SK-N-SH treated with all-trans-retinoic acid at 6 μM for 48 hours (cell line): ENCODE data around the gene LNX2.

Experiments used
- ATAC-seq: fragments of 200-7000 bp; cut with Tn5 transposase; 3 replicates; pipeline ENCODE4 v1.9.1; 2020; ENCODE audit warnings: mild to moderate bottlenecking, moderate library complexity
- ARNTL ChIP-seq: fragments of 450-650 bp; formaldehyde crosslinking; IDR thresholded peaks from 2 replicates; pipeline ENCODE4 v1.5.0; 2020; ENCODE audit warnings: low read depth, mild to moderate bottlenecking, moderate library complexity, borderline replicate concordance
- BACH2 ChIP-seq: fragments of 250-450 bp; sonication (Bioruptor Pico); IDR thresholded peaks from 2 replicates; pipeline ENCODE4 v1.9.0; 2021; ENCODE audit warnings: mild to moderate bottlenecking, borderline replicate concordance
- CREB5 ChIP-seq: fragments of 250-450 bp; sonication (Bioruptor Pico); IDR thresholded peaks from 2 replicates; pipeline ENCODE4 v1.5.1; 2020; ENCODE audit warnings: low read depth, mild to moderate bottlenecking, moderate library complexity
- CSDC2 ChIP-seq: fragments of 250-450 bp; sonication (Bioruptor Pico); IDR thresholded peaks from 2 replicates; pipeline ENCODE4 v1.5.0; 2020; ENCODE audit warnings: mild to moderate bottlenecking, moderate library complexity
- CSRNP3 ChIP-seq: fragments of 250-450 bp; sonication (Bioruptor Pico); IDR thresholded peaks from 2 replicates; pipeline ENCODE4 v1.5.1; 2021; ENCODE audit warnings: mild to moderate bottlenecking, moderate library complexity
- ESRRG ChIP-seq: fragments of 250-450 bp; sonication (Bioruptor Pico); IDR thresholded peaks from 2 replicates; pipeline ENCODE4 v1.6.1; 2021; ENCODE audit warnings: mild to moderate bottlenecking
- GLIS3 ChIP-seq: fragments of 250-450 bp; sonication (Bioruptor Pico); IDR thresholded peaks from 2 replicates; pipeline ENCODE4 v1.5.0; 2020; ENCODE audit warnings: mild to moderate bottlenecking, moderate library complexity
- ISL1 ChIP-seq: fragments of 250-450 bp; sonication (Bioruptor Pico); IDR thresholded peaks from 2 replicates; pipeline ENCODE4 v2.1.2; 2022; ENCODE audit warnings: mild to moderate bottlenecking, moderate library complexity
- OSR1 ChIP-seq: fragments of 250-450 bp; sonication (Bioruptor Pico); IDR thresholded peaks from 2 replicates; pipeline ENCODE4 v1.8.0; 2022; ENCODE audit warnings: moderate library complexity, mild to moderate bottlenecking, inconsistent platforms
- PATZ1 ChIP-seq: fragments of 250-450 bp; sonication (Bioruptor Pico); IDR thresholded peaks from 2 replicates; pipeline ENCODE4 v1.8.0; 2020; ENCODE audit warnings: mild to moderate bottlenecking, moderate library complexity, borderline replicate concordance
- POU6F1 ChIP-seq: fragments of 250-450 bp; sonication (Bioruptor Pico); IDR thresholded peaks from 2 replicates; pipeline ENCODE4 v1.8.0; 2021; ENCODE audit warnings: low read depth, mild to moderate bottlenecking, moderate library complexity, borderline replicate concordance
- PPARA ChIP-seq: fragments of 250-450 bp; sonication (Bioruptor Pico); IDR thresholded peaks from 2 replicates; pipeline ENCODE4 v1.5.0; 2020; ENCODE audit warnings: mild to moderate bottlenecking, borderline replicate concordance
- RARB ChIP-seq: fragments of 250-450 bp; sonication (Bioruptor Pico); IDR thresholded peaks from 2 replicates; pipeline ENCODE4 v1.8.0; 2021; ENCODE audit warnings: mild to moderate bottlenecking, moderate library complexity
- SNAI2 ChIP-seq: fragments of 250-450 bp; sonication (Bioruptor Pico); IDR thresholded peaks from 2 replicates; pipeline ENCODE4 v1.5.0; 2020; ENCODE audit warnings: mild to moderate bottlenecking, moderate library complexity
- TCF4 ChIP-seq: fragments of 250-450 bp; sonication (Bioruptor Pico); IDR thresholded peaks from 2 replicates; pipeline ENCODE4 v1.8.0; 2021; ENCODE audit warnings: mild to moderate bottlenecking, moderate library complexity, borderline replicate concordance
- TOX ChIP-seq: fragments of 250-450 bp; sonication (Bioruptor Pico); IDR thresholded peaks from 2 replicates; pipeline ENCODE4 v1.8.0; 2021; ENCODE audit warnings: mild to moderate bottlenecking, moderate library complexity, borderline replicate concordance
- ZC3H10 ChIP-seq: fragments of 250-450 bp; sonication (Bioruptor Pico); IDR thresholded peaks from 2 replicates; pipeline ENCODE4 v1.5.1; 2021; ENCODE audit warnings: mild to moderate bottlenecking, moderate library complexity
- ZFP3 ChIP-seq: fragments of 250-450 bp; sonication (Bioruptor Pico); IDR thresholded peaks from 2 replicates; pipeline ENCODE4 v1.5.0; 2020; ENCODE audit warnings: mild to moderate bottlenecking, moderate library complexity
- ZFP30 ChIP-seq: fragments of 450-650 bp; formaldehyde crosslinking; IDR thresholded peaks from 2 replicates; pipeline ENCODE4 v1.5.0; 2022; ENCODE audit warnings: mild to moderate bottlenecking, moderate library complexity
- ZNF565 ChIP-seq: fragments of 450-650 bp; formaldehyde crosslinking; conservative IDR thresholded peaks from 2 replicates; pipeline ENCODE4 v1.5.0; 2020; ENCODE audit warnings: low read depth, mild to moderate bottlenecking, moderate library complexity
- ZNF70 ChIP-seq: fragments of 450-650 bp; formaldehyde crosslinking; IDR thresholded peaks from 2 replicates; pipeline ENCODE4 v1.5.0; 2020; ENCODE audit warnings: mild to moderate bottlenecking, moderate library complexity
- ZNF8 ChIP-seq: fragments of 450-650 bp; formaldehyde crosslinking; IDR thresholded peaks from 2 replicates; pipeline ENCODE4 v1.5.0; 2020; ENCODE audit warnings: mild to moderate bottlenecking, moderate library complexity

LNX2 gene

GRCh38 chr13:27667946-27668345, 47.6 kb upstream of the LNX2 start (continued):
- TF ChIP-seq PPARA (CRISPR knock-in tag) = no peak

GRCh38 chr13:27666951-27667350, 46.6 kb upstream of the LNX2 start:
- no peak for ATAC-seq
- TF ChIP-seq ZNF565 (CRISPR knock-in tag) (no peak), CREB5 (CRISPR knock-in tag) (no peak), SNAI2 (CRISPR knock-in tag) (no peak), ISL1 (CRISPR knock-in tag) (no peak), GLIS3 (CRISPR knock-in tag) (no peak), ZC3H10 (CRISPR knock-in tag) (no peak)

- TF ChIP-seq ZNF565 (CRISPR knock-in tag) (no peak), ARNTL (CRISPR knock-in tag) (no peak), BACH2 (CRISPR knock-in tag) (no peak), TOX (CRISPR knock-in tag) (no peak), GLIS3 (CRISPR knock-in tag) (no peak), CSRNP3 (CRISPR knock-in tag) (no peak), PATZ1 (CRISPR knock-in tag) (no peak), ZFP3 (CRISPR knock-in tag) (no peak), ZNF8 (CRISPR knock-in tag) (no peak), CSDC2 (CRISPR knock-in tag) (no peak), ZFP30 (no peak), TCF4 (CRISPR knock-in tag) (no peak), POU6F1 (CRISPR knock-in tag) (no peak), RARB (no peak), ISL1 (CRISPR knock-in tag) (no peak), ESRRG (CRISPR knock-in tag) (no peak), ZC3H10 (CRISPR knock-in tag) (no peak), PPARA (CRISPR knock-in tag) (no peak), CREB5 (CRISPR knock-in tag) (no peak)
- ATAC-seq = no peak
Observed at GRCh38 chr13:27665761-27666160, 45.4 kb upstream of the LNX2 start.

- ATAC-seq = no peak
- TF ChIP-seq ZC3H10 (CRISPR knock-in tag) (no peak), TCF4 (CRISPR knock-in tag) (no peak), PPARA (CRISPR knock-in tag) (no peak)
Observed at GRCh38 chr13:27665333-27665732, 45.0 kb upstream of the LNX2 start.

- no peak for TF ChIP-seq ZNF70
- TF ChIP-seq OSR1 = no peak
- TF ChIP-seq PPARA (CRISPR knock-in tag) = no peak
- no peak for TF ChIP-seq ZFP3 (CRISPR knock-in tag)
- no peak for TF ChIP-seq ISL1 (CRISPR knock-in tag)
- no peak for TF ChIP-seq TOX (CRISPR knock-in tag)
- TF ChIP-seq ZNF8 (CRISPR knock-in tag) = no peak
- no peak for TF ChIP-seq ZC3H10 (CRISPR knock-in tag)
- TF ChIP-seq GLIS3 (CRISPR knock-in tag) = no peak
- TF ChIP-seq ZFP30 = no peak
- TF ChIP-seq TCF4 (CRISPR knock-in tag) = no peak
- no peak for TF ChIP-seq ESRRG (CRISPR knock-in tag)
- TF ChIP-seq ARNTL (CRISPR knock-in tag) = no peak
- TF ChIP-seq, all 23 proteins: peak for 0
- no peak for ATAC-seq
Observed at GRCh38 chr13:27663947-27664346, 43.6 kb upstream of the LNX2 start.
